Stimulated activated CD4-positive, alpha-beta T cell treated with anti-CD3 and anti-CD28 coated beads, Interleukin-1b, Interleukin-23, amount 100 ng/mL, for 1 hour (primary cell): Measurements from ENCODE around the gene ABCG8.

ENCODE experiments used
- DNase-seq, 2 donors: peaks; one replicate each; pipeline ENCODE4 v3.0.0-alpha.2; 2020; ENCODE audit warnings: low read depth in 2 of 2

The ABCG8 gene

GRCh38 chr2:43838560-43839267, at the start of gene ABCG8, which contains the start of gene ABCG5:
Gene ABCG8, plus strand, starts transcription at chr2:43838971. Its CDS starts 83 bp downstream, at chr2:43839054.
Gene ABCG5, minus strand, starts transcription at chr2:43838839. Its CDS starts 160 bp downstream, at chr2:43838679.
- no peak for DNase-seq

GRCh38 chr2:43790147-43790546, 48.6 kb upstream of the ABCG8 start:
- DNase-seq = no peak

GRCh38 chr2:43791035-43791765, 47.6 kb upstream of the ABCG8 start:
- DNase-seq = no peak

GRCh38 chr2:43792653-43793052, 46.1 kb upstream of the ABCG8 start:
- DNase-seq = no peak

GRCh38 chr2:43794956-43795355, 43.8 kb upstream of the ABCG8 start:
- no peak for DNase-seq

GRCh38 chr2:43796206-43796605, 42.6 kb upstream of the ABCG8 start:
- DNase-seq = no peak

GRCh38 chr2:43798300-43798699, 40.5 kb upstream of the ABCG8 start:
- DNase-seq = no peak

GRCh38 chr2:43800894-43801293, 37.9 kb upstream of the ABCG8 start:
- DNase-seq = no peak

GRCh38 chr2:43802135-43802534, 36.6 kb upstream of the ABCG8 start:
- no peak for DNase-seq

- no peak for DNase-seq
Measured at GRCh38 chr2:43803113-43803512, 35.7 kb upstream of the ABCG8 start.

- DNase-seq = no peak
Measured at GRCh38 chr2:43806719-43807031, 32.1 kb upstream of the ABCG8 start.

GRCh38 chr2:43810452-43810851, 28.3 kb upstream of the ABCG8 start:
- DNase-seq = no peak

GRCh38 chr2:43810888-43811287, 27.9 kb upstream of the ABCG8 start:
- DNase-seq = no peak

- DNase-seq = no peak
Measured at GRCh38 chr2:43812006-43812405, 26.8 kb upstream of the ABCG8 start.

GRCh38 chr2:43812947-43813346, 25.8 kb upstream of the ABCG8 start:
- no peak for DNase-seq

- DNase-seq = no peak
Measured at GRCh38 chr2:43814711-43815110, 24.1 kb upstream of the ABCG8 start.

GRCh38 chr2:43818761-43819160, 20.0 kb upstream of the ABCG8 start:
- no peak for DNase-seq

GRCh38 chr2:43819491-43820163, 19.1 kb upstream of the ABCG8 start:
- DNase-seq = no peak

GRCh38 chr2:43822839-43823238, 15.9 kb upstream of the ABCG8 start:
- DNase-seq = no peak

GRCh38 chr2:43823751-43824150, 15.0 kb upstream of the ABCG8 start:
- no peak for DNase-seq

- DNase-seq = no peak
Measured at GRCh38 chr2:43824512-43824911, 14.3 kb upstream of the ABCG8 start.

- no peak for DNase-seq
Measured at GRCh38 chr2:43824951-43825493, 13.7 kb upstream of the ABCG8 start.

GRCh38 chr2:43825841-43826240, 12.9 kb upstream of the ABCG8 start:
- DNase-seq = no peak
